Neural cell (in vitro differentiated cells): Measurements from ENCODE around the gene TMEM184C.

Experiments
- CTCF ChIP-seq: fragments of 450-650 bp; IDR thresholded peaks from 2 replicates; pipeline ENCODE4 v1.5.1; 2014; ENCODE audit warnings: antibody characterized with exemption, mild to moderate bottlenecking, moderate library complexity; ENCODE audit not compliant: poor library complexity, severe bottlenecking
- EP300 ChIP-seq: fragments of 450-650 bp; conservative IDR thresholded peaks from 2 replicates; pipeline ENCODE4 v1.6.1; 2014; ENCODE audit warnings: antibody characterized with exemption, mild to moderate bottlenecking, moderate library complexity; ENCODE audit not compliant: poor library complexity, severe bottlenecking
- EZH2 ChIP-seq: fragments of 200-600, 300-800 bp; shearing (Covaris generic), sonication (generic); IDR thresholded peaks from 2 replicates; pipeline ENCODE4 v1.6.1; 2014; ENCODE audit warnings: antibody characterized with exemption, low read length, borderline replicate concordance, mild to moderate bottlenecking; ENCODE audit not compliant: insufficient read depth, poor library complexity, severe bottlenecking
- POLR2AphosphoS5 ChIP-seq: IDR thresholded peaks from 2 replicates; pipeline ENCODE4 v1.6.1; 2012
- RAD21 ChIP-seq: fragments of 450-650 bp; conservative IDR thresholded peaks from 2 replicates; pipeline ENCODE4 v1.6.1; 2014; ENCODE audit warnings: antibody characterized with exemption, mild to moderate bottlenecking, moderate library complexity

GRCh38 chr4:147629783-147630730 is 12.9 kb downstream of the TMEM184C start:
- TF ChIP-seq CTCF (no peak), POLR2AphosphoS5 (no peak), EP300 (no peak), RAD21 (no peak), EZH2 (no peak)
